ENCODE results near the gene GLYAT. TPM values are rescaled to one million over a fixed set of nuclear protein-coding genes. Genes with fewer than 3 reads are reported as not detected.

The GLYAT gene
- total and polyA plus RNA-seq, 2 experiments from 2014 or later, result 0.77 to 1.6 TPM

DNA sequence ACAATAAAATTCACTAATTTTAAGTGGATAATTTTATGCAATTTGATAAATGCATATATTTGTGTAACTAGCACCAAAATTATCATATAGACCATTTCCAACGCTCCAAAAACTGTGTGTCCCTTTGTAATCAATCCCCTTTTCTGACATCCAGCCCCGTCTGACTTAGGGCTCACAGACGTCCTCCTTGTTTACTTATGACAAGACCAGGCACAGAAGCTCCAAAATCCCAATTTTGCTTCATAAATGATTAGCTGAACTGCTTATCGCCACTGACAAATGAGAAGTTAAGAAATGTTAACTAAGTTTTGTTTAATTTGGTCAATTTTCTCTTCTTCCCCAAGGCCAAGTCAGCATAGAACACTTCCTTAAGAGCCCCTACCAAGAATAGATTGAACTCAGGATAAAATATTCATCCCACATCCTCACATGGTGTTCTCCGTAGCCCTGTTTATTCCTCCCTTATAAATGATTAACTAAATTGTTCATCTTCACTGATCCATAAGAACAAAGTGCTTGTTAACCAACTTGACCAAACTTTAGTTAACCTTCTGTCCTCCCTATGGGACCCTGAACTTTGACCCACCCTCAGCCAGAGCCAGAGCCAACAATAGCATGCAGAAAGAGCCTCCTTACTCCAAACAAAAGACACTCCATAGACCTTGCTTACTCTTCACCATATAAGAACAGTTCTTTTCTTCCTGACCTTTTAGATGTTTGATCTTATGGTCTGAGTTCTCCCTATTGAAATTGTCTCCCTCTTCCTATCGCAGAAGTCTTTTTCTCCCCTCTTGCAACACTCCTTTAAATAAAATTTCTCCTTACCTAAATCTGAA, 30.8 kb upstream of the GLYAT start:
- 56% methylated on average over 6 of the region's 6 CpGs for WGBS (ENCODE audit: low lambda C conversion rate, missing lambda C conversion rate)
- Histone ChIP-seq H3K4me3 (no peak overlapping the region), H3K27me3 (no peaks in the 10 kb centered on the region), H3K27ac (no peak overlapping the region), H3K9me3 (ENCODE audit: low read depth) (no peaks in the 10 kb centered on the region), H3K9me2 (replicated peaks; ENCODE audit: insufficient read depth) (no peaks in the 10 kb centered on the region), H2AFZ (no peak overlapping the region), H3K4me1 (ENCODE audit: insufficient read depth) (no peaks in the 10 kb centered on the region), H4K20me1 (ENCODE audit: insufficient read depth, poor library complexity, severe bottlenecking) (no peaks in the 10 kb centered on the region), H3K4me2 (peak overlapping the region; percentile 41), H3K79me2 (no peaks in the 10 kb centered on the region), H3K36me3 (replicated peaks; ENCODE audit: insufficient read depth, low read depth) (no peaks in the 10 kb centered on the region)
- TF ChIP-seq, protein P1, sequence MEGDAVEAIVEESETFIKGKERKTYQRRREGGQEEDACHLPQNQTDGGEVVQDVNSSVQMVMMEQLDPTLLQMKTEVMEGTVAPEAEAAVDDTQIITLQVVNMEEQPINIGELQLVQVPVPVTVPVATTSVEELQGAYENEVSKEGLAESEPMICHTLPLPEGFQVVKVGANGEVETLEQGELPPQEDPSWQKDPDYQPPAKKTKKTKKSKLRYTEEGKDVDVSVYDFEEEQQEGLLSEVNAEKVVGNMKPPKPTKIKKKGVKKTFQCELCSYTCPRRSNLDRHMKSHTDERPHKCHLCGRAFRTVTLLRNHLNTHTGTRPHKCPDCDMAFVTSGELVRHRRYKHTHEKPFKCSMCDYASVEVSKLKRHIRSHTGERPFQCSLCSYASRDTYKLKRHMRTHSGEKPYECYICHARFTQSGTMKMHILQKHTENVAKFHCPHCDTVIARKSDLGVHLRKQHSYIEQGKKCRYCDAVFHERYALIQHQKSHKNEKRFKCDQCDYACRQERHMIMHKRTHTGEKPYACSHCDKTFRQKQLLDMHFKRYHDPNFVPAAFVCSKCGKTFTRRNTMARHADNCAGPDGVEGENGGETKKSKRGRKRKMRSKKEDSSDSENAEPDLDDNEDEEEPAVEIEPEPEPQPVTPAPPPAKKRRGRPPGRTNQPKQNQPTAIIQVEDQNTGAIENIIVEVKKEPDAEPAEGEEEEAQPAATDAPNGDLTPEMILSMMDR (IDR thresholded peaks at IDR 0.05; ENCODE audit: poor library complexity), result no peak
- TF ChIP-seq EZH2phosphoT487 (IDR thresholded peaks at IDR 0.05; ENCODE audit: low read depth, severe bottlenecking, unreplicated experiment), result no peak
- no peak for TF ChIP-seq EZH2 (IDR thresholded peaks at IDR 0.05; ENCODE audit: borderline replicate concordance)
- DNase-seq (ENCODE audit: low spot score), result peak; percentile 10

DNA sequence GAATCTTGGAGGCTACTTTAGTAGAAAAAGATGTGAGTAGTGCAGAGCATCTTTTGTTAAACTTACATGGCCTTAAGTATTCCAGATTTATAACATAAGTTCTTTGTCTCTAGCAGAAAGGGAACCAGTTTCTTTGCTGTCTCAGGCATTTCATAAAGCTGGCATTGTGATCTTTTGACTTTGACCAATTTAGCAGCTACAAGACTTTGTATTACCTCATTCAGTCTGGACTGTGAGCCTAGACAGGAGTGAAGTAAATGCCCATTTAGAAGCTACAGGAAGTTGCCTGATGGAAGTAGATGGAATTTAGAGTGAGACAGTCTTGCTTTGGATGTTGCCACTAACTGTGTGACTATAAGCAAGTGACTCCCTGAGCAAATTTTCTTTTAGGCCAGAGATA, 25.7 kb upstream of the GLYAT start:
- no peak for TF ChIP-seq EZH2phosphoT487 (IDR thresholded peaks at IDR 0.05; ENCODE audit: low read depth, severe bottlenecking, unreplicated experiment)
- no peak for TF ChIP-seq EZH2 (IDR thresholded peaks at IDR 0.05; ENCODE audit: borderline replicate concordance)
- TF ChIP-seq, protein P1 (IDR thresholded peaks at IDR 0.05; ENCODE audit: poor library complexity), result no peak
- Histone ChIP-seq H3K9me3 (ENCODE audit: low read depth) (no peaks in the 10 kb centered on the region), H3K79me2 (no peaks in the 10 kb centered on the region), H3K9me2 (replicated peaks; ENCODE audit: insufficient read depth) (no peaks in the 10 kb centered on the region), H3K4me1 (ENCODE audit: insufficient read depth) (no peaks in the 10 kb centered on the region), H3K36me3 (replicated peaks; ENCODE audit: insufficient read depth, low read depth) (no peaks in the 10 kb centered on the region), H4K20me1 (ENCODE audit: insufficient read depth, poor library complexity, severe bottlenecking) (no peaks in the 10 kb centered on the region), H2AFZ (no peak overlapping the region), H3K4me2 (no peak overlapping the region), H3K4me3 (no peak overlapping the region), H3K27me3 (no peaks in the 10 kb centered on the region), H3K27ac (no peak overlapping the region)
- DNase-seq (ENCODE audit: low spot score), result no peak

DNA sequence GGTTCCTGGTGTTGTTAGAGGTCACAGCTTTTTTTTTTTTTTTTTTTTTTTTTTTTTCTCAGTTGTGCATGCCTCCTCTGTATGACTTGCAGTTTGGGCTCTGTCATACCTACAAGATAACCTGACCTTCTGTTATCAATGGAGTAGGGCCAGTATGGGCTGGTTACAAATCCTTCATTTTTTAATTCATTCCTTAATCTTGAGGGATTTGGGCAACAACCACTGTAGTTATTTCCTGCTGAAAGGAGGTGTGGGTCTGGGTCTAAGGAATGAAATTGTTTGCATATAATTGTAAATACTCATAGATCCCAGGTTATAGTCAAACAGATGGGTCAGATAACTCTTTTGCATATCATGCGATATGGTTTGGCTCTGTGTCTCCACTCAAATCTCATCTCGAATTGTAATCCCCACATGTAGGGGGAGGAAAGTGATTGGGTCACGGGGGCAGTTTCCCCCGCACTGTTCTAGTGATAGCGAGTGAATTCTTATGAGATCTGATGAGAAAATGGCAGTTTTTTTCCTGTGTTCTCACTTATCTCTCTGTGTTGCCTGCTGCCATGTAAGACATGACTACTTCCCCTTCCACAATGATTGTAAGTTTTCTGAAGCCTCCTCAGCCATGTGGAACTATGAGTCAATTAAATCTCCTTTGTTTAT, 14.1 kb upstream of the GLYAT start:
- Histone ChIP-seq H3K4me3 (no peak overlapping the region), H3K36me3 (replicated peaks; ENCODE audit: insufficient read depth, low read depth) (no peaks in the 10 kb centered on the region), H3K79me2 (no peaks in the 10 kb centered on the region), H2AFZ (no peak overlapping the region), H3K9me3 (ENCODE audit: low read depth) (no peaks in the 10 kb centered on the region), H3K9me2 (replicated peaks; ENCODE audit: insufficient read depth) (no peaks in the 10 kb centered on the region), H3K27ac (no peak overlapping the region), H4K20me1 (ENCODE audit: insufficient read depth, poor library complexity, severe bottlenecking) (no peaks in the 10 kb centered on the region), H3K4me2 (no peak overlapping the region), H3K27me3 (no peaks in the 10 kb centered on the region), H3K4me1 (ENCODE audit: insufficient read depth) (no peaks in the 10 kb centered on the region)
- no peak for DNase-seq (ENCODE audit: low spot score)
- WGBS (ENCODE audit: low lambda C conversion rate, missing lambda C conversion rate), result 63% methylated on average over 5 of the region's 5 CpGs
- TF ChIP-seq, protein P1 (IDR thresholded peaks at IDR 0.05; ENCODE audit: poor library complexity), result no peak
- TF ChIP-seq EZH2 (IDR thresholded peaks at IDR 0.05; ENCODE audit: borderline replicate concordance) (no peak), EZH2phosphoT487 (IDR thresholded peaks at IDR 0.05; ENCODE audit: low read depth, severe bottlenecking, unreplicated experiment) (no peak)

Data from hepatocyte (in vitro differentiated cells).